Esophagus muscularis mucosa (tissue), 4 donors: ENCODE data around the gene ATP4B.

Source experiments
- CTCF ChIP-seq, 3 experiments: fragments of 200-600 bp in 2 of 3; fragments of 450-650 bp in 1 of 3; sonication (generic) in 2 of 3; IDR thresholded peaks; one replicate each; pipeline ENCODE4 v1.5.1; 2017 to 2019; ENCODE audit warnings: antibody characterized with exemption in 3 of 3, mild to moderate bottlenecking in 2 of 3, moderate library complexity in 1 of 3
- EP300 ChIP-seq: sonication (generic); formaldehyde crosslinking; IDR thresholded peaks from one replicate; pipeline ENCODE4 v1.6.1; 2017; ENCODE audit warnings: antibody characterized with exemption
- POLR2A ChIP-seq: fragments of 450-650 bp; IDR thresholded peaks from one replicate; pipeline ENCODE4 v1.6.1; 2017; ENCODE audit warnings: antibody characterized with exemption, moderate library complexity, mild to moderate bottlenecking, low read depth
- POLR2AphosphoS5 ChIP-seq, 2 donors: sonication (generic); formaldehyde crosslinking; IDR thresholded peaks; one replicate each; pipeline ENCODE4 v1.6.1; 2017; ENCODE audit warnings: antibody characterized with exemption in 2 of 2

- TF ChIP-seq CTCF (IDR thresholded peaks at IDR 0.05) (no peak), EP300 (no peak), POLR2AphosphoS5 (IDR thresholded peaks at IDR 0.05) (no peak), POLR2A (no peak)
Measured at GRCh38 chr13:113605866-113606438, 52.0 kb downstream of the ATP4B start.
